KMS-11 (cell line): ENCODE measurements around the gene MYOCD.

Experiments
- H2AFZ ChIP-seq: fragments of 200-600 bp; sonication (generic); 2 replicates; pipeline ENCODE4 v1.6.1; 2016; ENCODE audit warnings: antibody characterized with exemption, mixed run types, low read depth
- H3K27ac ChIP-seq: fragments of 200-600 bp; sonication (generic); 2 replicates; pipeline ENCODE4 v1.6.1; 2016; ENCODE audit warnings: mild to moderate bottlenecking, mixed run types
- H3K27me3 ChIP-seq: fragments of 200-600 bp; sonication (generic); 2 replicates; pipeline ENCODE4 v1.6.1; 2017; ENCODE audit warnings: mild to moderate bottlenecking, low read depth, mixed run types, moderate library complexity; ENCODE audit not compliant: insufficient read depth
- H3K36me3 ChIP-seq: fragments of 200-600 bp; sonication (generic); 2 replicates; pipeline ENCODE4 v1.6.1; 2017; ENCODE audit warnings: mild to moderate bottlenecking, mixed run types; ENCODE audit not compliant: insufficient read depth
- H3K4me1 ChIP-seq: fragments of 200-600 bp; sonication (generic); 2 replicates; pipeline ENCODE4 v1.6.1; 2016; ENCODE audit warnings: mild to moderate bottlenecking, low read depth, mixed run types; ENCODE audit not compliant: poor library complexity, severe bottlenecking
- H3K4me2 ChIP-seq: fragments of 200-600 bp; sonication (generic); 2 replicates; pipeline ENCODE4 v1.7.0; 2016; ENCODE audit warnings: mild to moderate bottlenecking, mixed run types
- H3K4me3 ChIP-seq: fragments of 200-600 bp; sonication (generic); IDR thresholded peaks from 2 replicates; pipeline ENCODE4 v1.6.1; 2017; ENCODE audit warnings: low read depth, low read length, mixed read lengths; ENCODE audit not compliant: insufficient read depth
- H3K79me2 ChIP-seq: fragments of 200-600 bp; sonication (generic); 2 replicates; pipeline ENCODE4 v1.6.1; 2016; ENCODE audit warnings: low read depth, mixed run types; ENCODE audit not compliant: insufficient read depth
- H3K9ac ChIP-seq: fragments of 200-600 bp; sonication (generic); 2 replicates; pipeline ENCODE4 v1.6.1; 2016; ENCODE audit warnings: mild to moderate bottlenecking, mixed run types
- H4K20me1 ChIP-seq: fragments of 200-600 bp; sonication (generic); 2 replicates; pipeline ENCODE4 v1.6.1; 2016; ENCODE audit warnings: mild to moderate bottlenecking, mixed run types; ENCODE audit not compliant: insufficient read depth
- TF ChIP-seq, protein P1 (sequence below): fragments of 200-600 bp; sonication (generic); conservative IDR thresholded peaks from 2 replicates; pipeline ENCODE4 v1.6.1; 2017; ENCODE audit warnings: low read depth, mild to moderate bottlenecking, antibody characterized with exemption, low read length, moderate library complexity, mixed read lengths

Gene MYOCD

GRCh38 chr17:12722282-12722681, 56.6 kb downstream of the MYOCD start:
- Histone ChIP-seq H4K20me1 (no peaks in the 10 kb centered on the region), H3K79me2 (no peaks in the 10 kb centered on the region), H3K4me1 (no peaks in the 10 kb centered on the region), H2AFZ (no peak overlapping the region), H3K4me3 (no peak overlapping the region), H3K9ac (no peak overlapping the region), H3K27ac (no peak overlapping the region), H3K36me3 (no peaks in the 10 kb centered on the region), H3K27me3 (no peaks in the 10 kb centered on the region), H3K4me2 (no peak overlapping the region)
- TF ChIP-seq, protein P1, sequence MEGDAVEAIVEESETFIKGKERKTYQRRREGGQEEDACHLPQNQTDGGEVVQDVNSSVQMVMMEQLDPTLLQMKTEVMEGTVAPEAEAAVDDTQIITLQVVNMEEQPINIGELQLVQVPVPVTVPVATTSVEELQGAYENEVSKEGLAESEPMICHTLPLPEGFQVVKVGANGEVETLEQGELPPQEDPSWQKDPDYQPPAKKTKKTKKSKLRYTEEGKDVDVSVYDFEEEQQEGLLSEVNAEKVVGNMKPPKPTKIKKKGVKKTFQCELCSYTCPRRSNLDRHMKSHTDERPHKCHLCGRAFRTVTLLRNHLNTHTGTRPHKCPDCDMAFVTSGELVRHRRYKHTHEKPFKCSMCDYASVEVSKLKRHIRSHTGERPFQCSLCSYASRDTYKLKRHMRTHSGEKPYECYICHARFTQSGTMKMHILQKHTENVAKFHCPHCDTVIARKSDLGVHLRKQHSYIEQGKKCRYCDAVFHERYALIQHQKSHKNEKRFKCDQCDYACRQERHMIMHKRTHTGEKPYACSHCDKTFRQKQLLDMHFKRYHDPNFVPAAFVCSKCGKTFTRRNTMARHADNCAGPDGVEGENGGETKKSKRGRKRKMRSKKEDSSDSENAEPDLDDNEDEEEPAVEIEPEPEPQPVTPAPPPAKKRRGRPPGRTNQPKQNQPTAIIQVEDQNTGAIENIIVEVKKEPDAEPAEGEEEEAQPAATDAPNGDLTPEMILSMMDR: no peak

DNA sequence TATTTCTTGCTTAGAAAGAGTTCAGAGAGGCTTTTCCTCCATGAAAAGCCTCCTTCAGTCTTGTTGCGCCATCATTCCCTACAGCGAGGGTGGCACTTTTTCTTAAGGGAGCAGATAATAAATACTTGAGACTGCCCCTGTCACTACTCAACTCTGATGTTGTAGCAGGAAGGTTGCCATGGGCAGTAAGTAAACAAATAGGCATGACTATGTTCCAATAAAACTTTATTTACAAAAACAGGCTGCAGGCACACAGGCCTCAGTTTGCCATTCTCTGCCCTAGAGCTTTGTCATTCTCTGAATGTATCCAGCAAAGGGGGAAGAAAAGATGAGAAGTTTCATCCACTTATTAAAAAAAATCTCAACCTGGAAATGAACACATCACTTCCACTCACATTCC, 60.4 kb downstream of the MYOCD start:
- H3K4me2 ChIP-seq: no peak overlapping the region
- H3K4me1 ChIP-seq: no peaks in the 10 kb centered on the region
- H3K4me3 ChIP-seq: no peak overlapping the region
- H4K20me1 ChIP-seq: no peaks in the 10 kb centered on the region
- TF ChIP-seq, protein P1: no peak
- H2AFZ ChIP-seq: no peak overlapping the region
- H3K79me2 ChIP-seq: no peaks in the 10 kb centered on the region
- no peaks in the 10 kb centered on the region for H3K36me3 ChIP-seq
- H3K9ac ChIP-seq: no peak overlapping the region
- no peaks in the 10 kb centered on the region for H3K27me3 ChIP-seq
- H3K27ac ChIP-seq: no peak overlapping the region

- no peaks in the 10 kb centered on the region for H4K20me1 ChIP-seq
- no peaks in the 10 kb centered on the region for H3K4me1 ChIP-seq
- TF ChIP-seq, protein P1: no peak
- no peaks in the 10 kb centered on the region for H3K27me3 ChIP-seq
- H2AFZ ChIP-seq: no peak overlapping the region
- H3K4me2 ChIP-seq: no peak overlapping the region
- H3K79me2 ChIP-seq: no peaks in the 10 kb centered on the region
- no peak overlapping the region for H3K27ac ChIP-seq
- no peak overlapping the region for H3K9ac ChIP-seq
- H3K36me3 ChIP-seq: no peaks in the 10 kb centered on the region
- H3K4me3 ChIP-seq: no peak overlapping the region
Measured at GRCh38 chr17:12727076-12727760, 61.5 kb downstream of the MYOCD start.

DNA sequence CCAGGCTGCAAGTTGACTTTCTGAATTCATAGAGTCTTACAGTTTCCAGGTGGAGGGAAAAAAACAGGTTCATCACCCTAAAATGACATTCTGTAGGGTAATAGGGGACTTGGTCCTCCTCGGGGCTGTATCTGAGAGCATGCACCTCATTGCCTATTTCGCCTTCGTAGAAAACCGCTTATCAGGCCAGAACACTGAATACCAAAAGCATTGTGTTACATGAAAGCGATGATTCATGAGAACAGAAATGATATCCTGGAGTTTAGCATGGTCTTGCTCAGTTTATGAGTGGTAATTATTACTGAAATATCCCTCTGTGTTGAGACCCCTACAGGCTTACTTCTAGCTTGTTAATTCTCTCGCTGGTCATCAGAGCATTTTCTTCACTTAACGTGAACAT, 62.2 kb downstream of the MYOCD start:
- no peak overlapping the region for H2AFZ ChIP-seq
- no peak overlapping the region for H3K27ac ChIP-seq
- H3K27me3 ChIP-seq: no peaks in the 10 kb centered on the region
- no peak overlapping the region for H3K9ac ChIP-seq
- TF ChIP-seq, protein P1: no peak
- H3K79me2 ChIP-seq: no peaks in the 10 kb centered on the region
- no peaks in the 10 kb centered on the region for H3K36me3 ChIP-seq
- no peaks in the 10 kb centered on the region for H3K4me1 ChIP-seq
- no peak overlapping the region for H3K4me2 ChIP-seq
- no peaks in the 10 kb centered on the region for H4K20me1 ChIP-seq
- no peak overlapping the region for H3K4me3 ChIP-seq
